Activated CD4-positive, alpha-beta T cell treated with anti-CD3 and anti-CD28 coated beads, Interleukin-2, amount 10 ng/mL, durations not matched to agents 7 days and 5 days (primary cell): Measurements from ENCODE around the gene RGPD5. TPM values are rescaled to one million over a fixed set of nuclear protein-coding genes. Genes with fewer than 3 reads are reported as not detected.
"Not testable (repeated sequence)": the region's sequence is repeated elsewhere in the genome, so short reads cannot be mapped to it uniquely, and the experiment has no call there.

Source experiments
- CTCF ChIA-PET: fragments of 350-600 bp; sonication (Branson Sonifier 250); formaldehyde crosslinking; loops from one replicate; lab custom pipeline; 2021; ENCODE audit warnings: antibody characterized with exemption; lab: Charles Lee
- POLR2A ChIA-PET: fragments of 350-600 bp; sonication (Branson Sonifier 250); formaldehyde crosslinking; loops from one replicate; lab custom pipeline; 2021; ENCODE audit warnings: antibody characterized with exemption; lab: Charles Lee
- DNase-seq: peaks from one replicate; pipeline ENCODE4 v3.0.0-alpha.2; 2020
- H3K27ac Mint-ChIP-seq: one replicate; pipeline ENCODE4 v1.8.0; 2021; ENCODE audit warnings: mild to moderate bottlenecking, moderate library complexity, mixed read lengths
- H3K27me3 Mint-ChIP-seq: one replicate; pipeline ENCODE4 v1.8.0; 2021; ENCODE audit warnings: mixed read lengths
- H3K36me3 Mint-ChIP-seq: one replicate; pipeline ENCODE4 v1.8.0; 2021; ENCODE audit warnings: low read depth, mixed read lengths
- H3K4me1 Mint-ChIP-seq: one replicate; pipeline ENCODE4 v1.8.0; 2021; ENCODE audit warnings: mixed read lengths
- H3K4me3 Mint-ChIP-seq: one replicate; pipeline ENCODE4 v1.8.0; 2021; ENCODE audit warnings: mild to moderate bottlenecking, moderate library complexity, mixed read lengths
- H3K9me3 Mint-ChIP-seq: one replicate; pipeline ENCODE4 v1.8.0; 2021; ENCODE audit warnings: mixed read lengths
- total RNA-seq, 2 experiments: library from RNA; stranded (reverse); gene quantifications; one replicate each; pipeline ENCODE4 v1.2.3, GENCODE V29; 2021

The RGPD5 gene
- total RNA-seq, 2 experiments from 2014 or later: 8.1 to 12.1 TPM

- POLR2A ChIA-PET, H3K36me3 Mint-ChIP-seq, H3K4me1 Mint-ChIP-seq, H3K27me3 Mint-ChIP-seq, H3K4me3 Mint-ChIP-seq, H3K27ac Mint-ChIP-seq, CTCF ChIA-PET, H3K9me3 Mint-ChIP-seq, DNase-seq: not testable (repeated sequence)
These were observed 104.6 kb downstream of the RGPD5 start, which contains the start of gene LIMS3 for GRCh38 chr2:109898462-109899336. Gene LIMS3, plus strand, starts transcription at chr2:109898688. Its CDS starts 41 bp downstream, at chr2:109898729.

GRCh38 chr2:109905796-109906195, 111.7 kb downstream of the RGPD5 start:
- H3K36me3 Mint-ChIP-seq, POLR2A ChIA-PET, DNase-seq, H3K4me1 Mint-ChIP-seq, CTCF ChIA-PET, H3K9me3 Mint-ChIP-seq, H3K4me3 Mint-ChIP-seq, H3K27ac Mint-ChIP-seq, H3K27me3 Mint-ChIP-seq: not testable (repeated sequence)

Other genes with a start within 250 kb of the RGPD5 start
- 1 to 10 TPM; 1.7 to 1.8 TPM for gene SEPTIN10, start 180.3 kb upstream of the RGPD5 start, total RNA-seq
- under 1 TPM; 0.25 to 0.27 TPM for gene SOWAHC, start 179.9 kb upstream of the RGPD5 start, total RNA-seq
- not detected for gene LIMS3, start 104.4 kb downstream of the RGPD5 start, total RNA-seq